Measurements from ENCODE around the gene ADNP.

The ADNP gene

DNA sequence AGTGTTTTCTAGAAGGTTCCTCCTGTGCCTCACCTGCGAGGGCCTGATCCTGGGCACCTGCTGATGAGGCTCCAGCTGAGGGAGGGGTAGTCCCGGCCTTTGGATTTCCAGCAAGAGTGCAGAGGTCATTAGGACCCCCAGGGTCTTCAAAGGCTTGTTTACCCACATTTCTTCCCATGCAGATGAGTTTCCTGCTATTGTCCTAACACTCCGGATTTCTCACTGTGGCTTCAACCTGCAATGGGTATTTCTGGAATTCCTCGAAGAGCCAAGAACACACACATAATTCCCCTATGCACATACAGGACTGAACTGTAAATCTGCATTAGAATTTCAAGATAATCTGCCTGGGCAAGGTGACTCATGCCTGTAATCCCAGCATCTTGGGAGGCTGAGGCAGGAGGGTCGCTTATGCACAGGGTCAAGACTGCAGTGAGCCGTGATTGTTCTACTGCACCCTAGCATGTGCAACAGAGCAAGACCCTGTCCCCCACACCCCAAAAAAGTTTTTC is 53.9 kb downstream of the ADNP start:
- in situ Hi-C loops (cut with MboI; ENCODE audit: low pct_unique_long_range_greater_than_20kb, low sequenced_read_pairs) = no loop called here

DNA sequence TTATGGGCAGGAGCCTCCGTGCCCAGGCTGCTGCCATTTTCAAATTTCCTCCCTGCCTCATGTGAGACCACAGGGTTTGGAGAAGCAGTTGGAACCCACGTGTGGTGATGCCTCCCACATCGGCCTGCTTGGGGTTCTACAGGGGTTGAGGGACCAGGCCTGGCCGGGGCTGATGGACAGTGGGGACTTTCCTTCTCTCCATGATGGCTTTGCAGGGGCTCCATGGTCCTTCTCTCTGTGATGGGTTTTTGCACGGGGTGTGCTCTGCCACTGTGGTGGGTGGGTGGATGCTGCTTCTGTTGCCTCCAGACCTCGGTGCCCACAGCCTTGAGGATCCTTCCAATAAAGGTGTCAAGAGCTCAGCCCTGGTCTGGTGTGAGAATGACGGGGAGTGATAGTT is 54.4 kb downstream of the ADNP start:
- in situ Hi-C loops (cut with MboI; ENCODE audit: low pct_unique_long_range_greater_than_20kb, low sequenced_read_pairs) = no loop called here
- DNase-seq = no peak

More for the DNA sequence above, 53.9 kb downstream of the ADNP start:
- DNase-seq = no peak

DNA sequence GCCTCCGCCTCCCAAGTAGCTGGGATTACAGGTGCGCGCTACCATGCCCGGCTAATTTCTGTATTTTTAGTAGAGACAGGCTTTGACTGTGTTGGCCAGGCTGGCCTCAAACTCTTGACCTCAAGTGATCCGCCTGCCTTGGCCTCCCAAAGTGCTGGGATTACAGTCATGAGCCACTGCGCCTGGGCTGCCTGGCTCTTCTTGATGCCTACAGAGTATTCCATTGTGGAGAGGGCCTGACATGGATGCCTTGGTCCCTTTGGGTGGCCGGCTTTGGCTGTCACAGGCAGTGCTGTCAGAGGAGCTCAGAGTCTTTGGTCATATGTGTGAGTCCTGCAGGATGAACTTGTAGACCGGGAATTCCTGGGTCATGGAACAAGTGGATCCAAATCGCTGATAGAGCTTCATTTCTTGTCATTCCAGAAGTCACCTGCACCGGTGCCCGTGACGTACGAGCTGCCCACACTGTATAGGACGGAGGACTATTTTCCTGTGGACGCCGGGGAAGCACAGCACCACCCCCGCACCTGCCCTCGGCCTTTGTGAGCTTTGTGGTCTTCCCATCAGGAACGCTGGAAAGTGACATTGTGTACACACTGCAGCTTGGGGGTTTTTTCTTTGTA is 55.1 kb downstream of the ADNP start:
- in situ Hi-C loops (cut with MboI; ENCODE audit: low pct_unique_long_range_greater_than_20kb, low sequenced_read_pairs) = no loop called here
- DNase-seq = no peak

DNA sequence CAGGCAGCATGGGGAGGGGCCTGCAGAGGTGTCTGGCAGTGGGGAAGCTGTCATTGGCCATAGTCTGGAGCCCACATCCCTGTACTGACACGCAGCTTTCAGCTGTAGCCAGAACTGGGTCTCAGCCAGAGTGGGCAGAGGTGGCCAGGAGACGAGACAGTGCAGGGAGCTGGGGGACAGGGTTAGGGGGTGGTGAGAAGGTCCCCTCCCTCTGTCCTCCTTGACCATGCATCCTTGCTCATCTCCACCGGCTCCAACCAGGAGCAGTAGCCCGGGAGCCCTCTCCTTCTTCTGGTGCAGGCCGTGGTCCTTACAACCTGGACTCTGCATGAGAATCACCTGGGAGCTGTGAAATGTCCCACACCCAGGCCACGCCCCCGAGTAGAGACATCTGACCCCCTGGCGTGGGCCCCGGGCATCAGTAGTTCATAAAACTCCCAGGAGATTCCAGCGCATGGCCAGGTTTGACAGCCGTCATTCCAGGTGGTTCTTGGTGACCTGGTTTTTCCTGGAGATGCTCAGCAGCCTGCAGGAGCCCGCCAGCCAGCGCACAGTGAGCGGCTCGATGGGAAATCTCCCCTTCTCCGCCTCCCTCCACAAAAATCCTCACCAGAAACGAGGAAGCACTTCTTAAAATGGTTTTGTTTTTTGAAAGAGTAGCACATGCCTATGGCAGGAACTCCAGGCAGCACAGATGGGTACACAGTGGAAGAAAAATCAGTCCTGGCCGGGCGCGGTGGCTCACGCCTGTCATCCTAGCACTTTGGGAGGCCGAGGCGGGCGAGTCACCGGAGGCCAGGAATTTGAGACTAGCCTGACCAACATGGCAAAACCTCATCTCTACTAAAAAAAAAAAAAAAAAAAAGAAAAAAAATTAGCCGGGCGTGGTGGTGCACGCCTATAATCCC is 56.2 kb downstream of the ADNP start:
- no peak for DNase-seq
- in situ Hi-C loops (cut with MboI; ENCODE audit: low pct_unique_long_range_greater_than_20kb, low sequenced_read_pairs) = no loop called here

DNA sequence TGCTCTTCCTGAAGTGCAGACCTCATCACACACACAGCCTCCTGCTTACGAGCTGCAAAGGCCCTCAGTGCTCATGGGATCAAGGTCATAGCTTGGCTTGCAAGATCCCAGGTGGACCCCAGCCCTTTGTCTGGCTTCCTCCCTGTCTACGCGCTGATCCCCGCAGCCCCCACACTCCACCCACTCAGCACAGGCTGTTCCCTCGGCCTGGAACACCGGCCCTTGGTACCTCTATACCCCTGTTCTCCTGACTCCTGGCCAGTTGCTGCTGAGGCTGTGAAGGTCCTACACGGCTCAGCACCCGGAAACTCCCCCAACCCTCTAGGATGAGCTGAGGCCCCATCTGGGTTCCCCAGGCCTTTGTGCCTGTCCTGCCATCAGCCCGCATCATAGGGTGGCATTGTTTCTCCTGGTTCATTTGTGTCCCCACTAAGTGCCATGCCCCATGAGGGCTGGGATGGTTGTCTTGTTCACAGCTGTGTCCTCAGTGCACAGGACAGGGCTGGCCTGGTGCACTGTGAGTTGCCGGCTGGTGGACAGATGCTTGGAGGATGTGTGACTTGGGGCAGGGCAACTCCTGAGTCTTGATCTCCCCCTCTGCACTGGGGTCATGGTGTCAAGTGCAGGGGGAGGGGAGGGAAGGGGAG is 57.0 kb downstream of the ADNP start:
- no peak for DNase-seq
- in situ Hi-C loops (cut with MboI; ENCODE audit: low pct_unique_long_range_greater_than_20kb, low sequenced_read_pairs) = no loop called here

DNA sequence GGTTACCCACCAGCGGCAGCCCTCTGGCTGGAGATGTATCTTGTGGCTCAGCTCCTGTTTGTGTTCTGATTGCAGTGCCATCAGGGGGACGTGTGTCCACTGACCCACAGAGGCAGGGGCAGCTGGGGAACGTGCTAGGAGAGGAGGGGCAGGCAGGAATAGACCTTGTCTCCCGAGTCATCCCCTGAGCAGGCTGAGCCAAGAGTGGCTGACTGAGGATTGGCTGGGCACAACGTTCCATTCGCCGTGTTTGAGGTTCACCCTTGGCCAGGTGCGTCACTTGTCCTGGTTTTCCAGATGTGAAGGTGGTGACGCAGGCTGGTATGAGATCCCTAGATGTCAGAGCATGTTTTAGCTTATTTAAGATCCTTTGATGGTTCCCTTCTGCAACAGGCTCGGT is 57.7 kb downstream of the ADNP start:
- no peak for DNase-seq
- in situ Hi-C loops (cut with MboI; ENCODE audit: low pct_unique_long_range_greater_than_20kb, low sequenced_read_pairs) = no loop called here

DNA sequence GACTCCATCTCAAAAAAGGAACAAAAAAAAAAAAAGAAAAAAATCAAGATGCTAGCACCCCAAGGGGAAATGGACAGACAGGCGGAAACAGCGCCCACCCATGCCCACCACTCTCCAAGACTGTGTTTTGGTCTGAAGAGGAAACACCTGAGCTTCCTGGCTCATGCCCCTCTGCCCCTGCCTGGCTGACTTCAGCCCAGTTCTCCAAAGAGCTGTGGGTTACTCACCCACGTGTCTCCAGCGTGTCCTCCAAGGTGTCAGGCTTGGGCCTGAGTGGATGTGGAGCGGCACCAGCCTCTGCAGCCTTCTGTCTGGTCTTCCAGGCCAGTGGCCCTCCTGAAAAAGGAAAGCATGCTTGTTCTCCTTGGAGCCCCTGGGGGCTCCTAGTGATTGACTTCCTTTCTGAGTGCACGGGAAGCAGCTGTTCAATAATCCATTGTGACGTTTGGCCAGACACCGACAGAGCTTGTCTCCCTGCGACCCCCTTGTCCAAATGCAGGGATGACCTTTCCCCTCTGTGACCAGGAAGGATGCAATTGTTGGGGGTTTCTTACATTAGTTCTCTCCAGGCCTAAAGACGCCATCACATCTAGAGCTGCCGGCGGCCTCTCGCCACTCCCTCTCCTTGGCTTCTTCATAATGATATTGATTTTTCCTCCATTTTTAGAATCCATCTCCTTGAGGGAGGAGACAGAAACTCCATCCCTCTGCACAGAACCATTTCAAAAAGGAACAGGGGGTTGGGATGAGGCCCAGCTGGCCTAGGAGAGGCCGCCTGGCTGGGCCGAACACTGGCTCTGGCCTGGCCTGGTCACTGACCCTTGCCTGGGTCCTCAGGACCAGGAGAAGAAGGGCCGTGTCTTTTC is 58.4 kb downstream of the ADNP start:
- peak; percentile 14 for DNase-seq
- in situ Hi-C loops (cut with MboI; ENCODE audit: low pct_unique_long_range_greater_than_20kb, low sequenced_read_pairs) = no loop called here

DNA sequence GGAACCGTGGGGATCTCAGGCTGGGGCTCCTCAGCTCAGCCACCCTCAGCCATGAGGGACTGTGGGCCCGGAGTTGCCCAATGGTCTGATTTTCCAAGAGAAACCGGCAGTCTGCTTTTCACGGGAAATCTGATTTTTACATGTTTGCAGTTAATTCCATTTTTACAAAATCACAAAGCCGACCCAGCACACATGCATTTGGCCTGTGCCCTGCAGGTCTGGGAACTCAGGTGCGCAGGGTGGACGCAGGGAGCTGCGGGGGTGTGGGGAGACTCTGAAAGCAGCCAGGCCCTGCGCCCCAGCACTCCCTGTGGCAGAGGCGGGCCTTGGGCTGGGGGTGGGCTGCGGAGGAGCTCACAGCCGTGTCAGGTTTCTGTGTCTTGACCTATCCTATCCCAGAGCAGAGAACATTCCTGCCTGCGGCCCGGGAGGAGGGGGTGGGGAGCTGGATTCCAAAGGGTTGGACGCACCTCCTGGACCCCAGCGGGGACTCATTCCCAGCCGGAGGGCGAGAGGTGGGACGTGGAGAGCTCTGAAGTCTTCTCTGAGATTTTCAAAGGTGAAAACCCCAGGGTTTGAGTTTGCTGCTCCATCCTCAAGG is 60.6 kb downstream of the ADNP start:
- in situ Hi-C loops (cut with MboI; ENCODE audit: low pct_unique_long_range_greater_than_20kb, low sequenced_read_pairs) = no loop called here
- DNase-seq = no peak

DNA sequence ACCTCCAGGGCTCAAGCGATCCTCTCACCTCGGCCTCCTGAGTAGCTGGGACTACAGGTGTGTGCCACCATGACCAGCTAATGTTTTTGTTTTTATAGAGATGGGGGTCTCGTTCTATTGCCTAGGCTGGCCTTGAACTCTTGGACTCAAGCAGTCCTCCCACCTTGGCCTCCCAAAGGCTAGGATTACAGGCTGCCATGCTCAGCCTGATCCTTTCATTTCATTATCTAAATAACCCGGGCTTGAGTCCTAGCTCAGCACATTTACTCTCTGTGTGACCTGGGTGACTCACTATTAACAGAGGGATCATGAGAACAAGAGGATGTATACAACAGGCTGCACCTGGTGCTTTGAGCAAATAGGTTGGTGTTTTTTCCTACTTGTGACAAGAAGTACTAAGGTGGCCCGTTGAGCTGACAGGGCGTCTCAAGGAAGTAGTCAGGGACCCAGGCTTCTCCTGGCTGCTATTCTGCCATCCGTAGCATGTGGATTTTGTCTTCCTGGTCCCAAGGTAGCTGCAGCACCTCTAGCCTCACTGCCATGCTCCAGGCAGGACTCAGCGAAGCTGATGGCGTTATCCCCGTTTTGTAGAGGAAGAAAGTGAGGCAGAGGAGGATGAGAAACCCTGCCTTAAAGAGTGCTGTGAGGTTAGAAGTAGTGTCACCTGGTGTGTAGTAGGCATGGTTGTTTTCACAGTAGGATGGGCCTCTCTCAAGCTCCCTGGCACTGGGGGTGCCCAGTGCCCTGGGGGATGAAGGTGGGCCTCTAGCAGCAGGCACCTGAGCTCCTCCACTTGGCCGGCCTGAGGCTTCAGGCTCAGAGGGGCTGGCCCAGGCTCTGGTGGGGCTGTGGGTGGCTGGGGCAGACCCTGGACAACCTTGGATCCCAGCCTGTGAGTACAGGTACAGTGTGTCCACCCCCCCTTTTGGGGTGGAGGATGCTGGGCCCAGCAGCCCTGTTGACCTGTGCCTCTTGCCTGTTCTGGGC is 62.4 kb downstream of the ADNP start:
- no peak for DNase-seq

DNA sequence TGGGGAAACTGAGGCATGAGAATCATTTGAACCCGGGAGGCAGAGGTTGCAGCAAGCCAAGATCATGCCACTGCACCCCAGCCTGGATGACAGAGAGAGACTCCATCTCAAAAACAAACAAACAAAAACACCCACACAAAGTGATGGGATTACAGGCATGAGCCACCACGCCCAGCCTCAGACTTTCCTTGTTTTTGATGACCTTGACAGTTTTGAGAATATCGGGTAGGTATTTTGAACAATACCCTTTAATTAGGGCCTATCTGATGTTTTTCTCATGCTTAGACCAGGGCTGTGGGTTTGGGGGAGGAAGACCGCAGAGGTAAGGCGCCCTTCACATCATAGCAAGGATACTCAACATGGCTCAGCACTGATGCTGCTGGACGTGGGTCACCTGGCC is 63.4 kb downstream of the ADNP start:
- DNase-seq = no peak
- in situ Hi-C loops (cut with MboI; ENCODE audit: low pct_unique_long_range_greater_than_20kb, low sequenced_read_pairs) = no loop called here

More for the DNA sequence above, 62.4 kb downstream of the ADNP start:
- in situ Hi-C loops (cut with MboI; ENCODE audit: low pct_unique_long_range_greater_than_20kb, low sequenced_read_pairs) = no loop called here

DNA sequence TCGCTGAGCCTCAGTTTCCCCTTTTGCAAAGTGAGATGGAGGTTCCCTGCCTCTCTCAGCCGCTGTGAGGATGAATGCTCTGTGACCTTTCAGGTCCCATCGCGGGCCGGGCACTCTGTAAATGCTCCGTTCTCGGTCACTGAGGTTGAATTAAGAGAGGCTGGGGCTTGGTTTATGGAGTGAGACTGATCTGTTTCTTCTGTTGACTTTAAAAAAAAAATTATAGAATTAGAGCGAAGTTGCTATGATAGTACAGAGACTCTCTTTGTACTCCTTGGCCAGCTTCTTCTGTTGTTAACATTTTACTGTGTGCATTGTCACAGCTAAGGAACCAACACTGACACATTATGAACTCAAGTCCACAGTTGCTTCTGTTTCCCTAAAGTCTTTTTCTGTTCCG is 64.4 kb downstream of the ADNP start:
- DNase-seq = no peak
- in situ Hi-C loops (cut with MboI; ENCODE audit: low pct_unique_long_range_greater_than_20kb, low sequenced_read_pairs) = no loop called here

DNA sequence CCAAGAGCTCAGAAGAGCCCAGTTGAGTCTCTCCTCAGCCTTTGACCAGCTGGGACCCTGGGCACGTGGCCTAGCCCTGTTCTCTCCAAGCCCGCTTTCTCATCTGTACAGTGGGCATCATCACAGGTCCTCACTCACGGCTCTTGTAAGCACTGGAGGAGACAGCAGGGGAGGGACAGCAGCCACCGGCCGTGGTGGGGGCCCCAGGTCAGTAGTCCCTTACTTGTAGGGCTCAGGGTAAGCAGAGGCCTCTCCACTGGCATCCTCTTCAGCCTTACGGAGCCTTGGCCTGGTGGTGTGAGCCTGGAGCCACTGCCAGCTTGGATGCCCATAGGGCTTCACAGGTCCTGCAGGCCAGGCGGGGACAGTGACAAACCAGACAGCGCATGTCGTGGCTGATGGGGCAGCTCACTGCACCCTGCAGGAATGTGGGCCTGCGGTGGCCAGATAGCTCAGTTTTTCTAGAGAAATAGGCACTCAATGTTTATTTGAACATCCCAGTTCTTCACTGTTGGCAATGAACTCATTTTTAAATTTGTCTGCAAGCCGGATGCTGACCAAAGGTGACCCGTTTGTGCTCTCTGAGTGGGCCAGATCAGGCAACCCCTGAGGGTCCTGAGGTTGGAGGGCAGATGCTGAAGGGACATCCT is 65.1 kb downstream of the ADNP start:
- in situ Hi-C loops (cut with MboI; ENCODE audit: low pct_unique_long_range_greater_than_20kb, low sequenced_read_pairs) = no loop called here
- DNase-seq = no peak

DNA sequence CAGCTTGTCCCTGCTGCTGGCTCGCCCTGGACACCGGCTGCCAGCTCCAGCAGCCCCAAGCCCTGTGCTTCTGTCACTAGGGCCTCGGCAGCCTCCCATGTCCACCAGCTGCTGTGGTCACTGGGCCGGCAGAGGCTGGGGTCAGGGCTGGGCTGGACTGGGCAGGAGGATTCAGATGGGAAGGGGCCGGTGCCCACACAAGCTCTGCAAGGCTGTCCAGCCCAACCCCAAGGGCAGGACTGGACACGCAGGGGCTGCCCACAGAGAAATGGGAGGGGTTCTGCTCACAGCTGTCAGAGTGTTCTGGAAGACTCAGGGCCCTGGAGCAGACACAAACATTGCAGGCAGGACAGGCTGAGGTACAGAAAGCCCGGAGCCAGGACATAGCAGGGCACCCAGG is 65.6 kb downstream of the ADNP start:
- no peak for DNase-seq
- in situ Hi-C loops (cut with MboI; ENCODE audit: low pct_unique_long_range_greater_than_20kb, low sequenced_read_pairs) = no loop called here

DNA sequence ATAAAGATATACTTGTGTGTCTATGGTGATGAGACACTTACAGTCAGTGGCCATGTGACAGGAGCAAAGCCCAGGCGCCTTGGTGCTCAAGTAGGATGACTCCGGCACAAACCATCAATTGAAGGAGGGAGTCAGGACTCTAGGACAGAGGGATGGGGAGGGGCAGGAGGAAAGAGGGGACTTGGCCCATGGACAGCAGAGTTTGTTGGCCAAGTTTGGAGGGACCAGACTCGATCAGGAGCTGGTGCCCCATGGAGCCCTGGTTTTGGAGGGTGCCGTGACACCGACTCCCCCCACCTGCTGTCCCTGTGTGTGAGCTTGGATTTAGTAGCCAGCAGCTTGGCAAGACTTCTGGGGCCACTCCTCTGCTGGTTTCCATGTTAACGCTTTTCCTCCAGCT is 66.1 kb downstream of the ADNP start:
- in situ Hi-C loops (cut with MboI; ENCODE audit: low pct_unique_long_range_greater_than_20kb, low sequenced_read_pairs) = no loop called here
- DNase-seq = no peak

DNA sequence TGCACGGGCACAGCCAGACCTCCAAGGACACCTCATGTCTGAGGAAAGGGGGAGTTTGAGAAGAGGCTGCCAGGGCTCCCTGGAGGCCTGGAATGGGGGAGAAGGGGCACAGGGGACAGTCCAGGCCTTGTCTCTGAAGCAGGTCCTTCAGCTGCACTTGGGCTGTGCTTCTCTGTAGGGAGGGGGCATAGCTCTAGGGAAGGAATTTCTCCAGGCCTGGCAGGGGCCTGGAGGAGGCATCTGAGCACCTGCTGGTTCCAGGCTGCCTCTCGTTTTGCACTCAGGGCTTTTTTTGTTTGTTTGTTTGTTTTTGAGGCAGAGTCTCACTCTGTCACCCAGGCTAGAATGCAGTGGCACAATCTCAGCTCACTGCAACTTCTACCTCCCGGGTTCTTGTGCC is 68.7 kb downstream of the ADNP start:
- no peak for DNase-seq
- in situ Hi-C loops (cut with MboI; ENCODE audit: low pct_unique_long_range_greater_than_20kb, low sequenced_read_pairs) = no loop called here

DNA sequence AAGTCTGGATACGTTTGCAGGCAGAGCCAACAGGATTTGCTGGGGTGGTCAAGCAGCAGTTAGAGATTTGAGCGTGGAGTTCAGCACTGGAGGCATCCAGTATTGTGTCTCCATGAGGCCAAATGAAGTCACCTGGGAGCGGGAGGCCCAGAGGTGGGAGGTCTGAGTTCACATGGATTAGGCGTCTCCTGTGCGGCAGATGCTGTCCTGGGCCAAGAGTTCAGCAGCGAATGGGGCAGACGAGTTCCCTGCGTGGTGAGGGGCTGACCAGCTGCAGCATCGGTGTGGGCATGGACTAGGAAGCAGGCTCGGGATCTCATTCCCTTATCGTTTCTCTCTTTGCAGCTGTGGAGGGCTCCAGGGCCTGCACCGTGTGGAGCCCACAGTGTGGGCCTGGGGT is 70.2 kb downstream of the ADNP start:
- in situ Hi-C loops (cut with MboI; ENCODE audit: low pct_unique_long_range_greater_than_20kb, low sequenced_read_pairs) = no loop called here
- no peak for DNase-seq

DNA sequence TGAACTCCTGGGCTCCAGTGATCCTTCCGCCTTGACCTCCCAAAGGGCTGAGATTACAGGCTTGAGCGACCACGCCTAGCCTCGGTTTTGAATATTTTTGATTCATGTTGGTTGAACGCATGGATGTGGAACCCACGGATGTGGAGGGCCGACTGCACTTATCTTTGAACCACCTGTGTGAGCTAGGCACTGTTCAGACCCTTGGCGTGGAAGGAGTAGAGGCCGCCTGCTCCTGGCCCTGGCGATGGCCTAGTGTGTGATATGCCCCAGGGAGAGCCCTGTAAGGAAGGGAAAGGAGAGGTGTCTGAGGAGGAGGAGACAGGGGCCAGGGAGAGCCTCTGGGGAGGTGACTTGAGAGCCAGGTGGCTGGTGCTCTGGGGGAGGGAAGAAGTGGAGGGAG is 72.1 kb downstream of the ADNP start:
- DNase-seq = no peak
- in situ Hi-C loops (cut with MboI; ENCODE audit: low pct_unique_long_range_greater_than_20kb, low sequenced_read_pairs) = no loop called here

Data from KBM-7 (cell line).